ENCODE data around the gene HSPA6.

GRCh38 chr1:161484613-161485012, 39.7 kb upstream of the HSPA6 start:
- TF ChIP-seq CTCF (IDR thresholded peaks at IDR 0.05) (no peak), POLR2A (IDR thresholded peaks at IDR 0.05) (no peak)
